HG02981 (cell line): ENCODE data around the gene PIK3AP1.
A peak's percentile ranks its signal among the peaks of the same experiment; 100 is the strongest.

Source experiments
- ATAC-seq: cut with Tn5 transposase; IDR thresholded peaks from one replicate; pipeline ENCODE4 v1.9.1; 2021; ENCODE audit warnings: mild to moderate bottlenecking, moderate library complexity; ENCODE audit not compliant: unreplicated experiment

PIK3AP1 gene

GRCh38 chr10:96676272-96677112, 43.8 kb downstream of the PIK3AP1 start:
- ATAC-seq, result no peak

- no peak for ATAC-seq
Measured at GRCh38 chr10:96675846-96676245, 44.5 kb downstream of the PIK3AP1 start.

- ATAC-seq, result peak; percentile 69
Measured at GRCh38 chr10:96673318-96674099, 46.8 kb downstream of the PIK3AP1 start.

- no peak for ATAC-seq
Measured at GRCh38 chr10:96672481-96673175, 47.7 kb downstream of the PIK3AP1 start.

- ATAC-seq, result no peak
Measured at GRCh38 chr10:96671211-96671890, 49.0 kb downstream of the PIK3AP1 start.

GRCh38 chr10:96670786-96671185, 49.5 kb downstream of the PIK3AP1 start:
- no peak for ATAC-seq

- no peak for ATAC-seq
Measured at GRCh38 chr10:96667401-96667800, 52.9 kb downstream of the PIK3AP1 start.

GRCh38 chr10:96666741-96667140, 53.6 kb downstream of the PIK3AP1 start:
- peak; percentile 47 for ATAC-seq

GRCh38 chr10:96665306-96665705, 55.0 kb downstream of the PIK3AP1 start:
- no peak for ATAC-seq

- no peak for ATAC-seq
Measured at GRCh38 chr10:96664563-96664962, 55.8 kb downstream of the PIK3AP1 start.

GRCh38 chr10:96663797-96664196, 56.5 kb downstream of the PIK3AP1 start:
- no peak for ATAC-seq

GRCh38 chr10:96661632-96662031, 58.7 kb downstream of the PIK3AP1 start:
- no peak for ATAC-seq

- no peak for ATAC-seq
Measured at GRCh38 chr10:96660297-96660696, 60.0 kb downstream of the PIK3AP1 start.

- ATAC-seq, result no peak
Measured at GRCh38 chr10:96658844-96659243, 61.5 kb downstream of the PIK3AP1 start.

- ATAC-seq, result no peak
Measured at GRCh38 chr10:96657385-96657784, 62.9 kb downstream of the PIK3AP1 start.

GRCh38 chr10:96656839-96657238, 63.5 kb downstream of the PIK3AP1 start:
- ATAC-seq, result no peak

GRCh38 chr10:96656198-96656577, 64.1 kb downstream of the PIK3AP1 start:
- ATAC-seq, result no peak

- ATAC-seq, result no peak
Measured at GRCh38 chr10:96655461-96656197, 64.7 kb downstream of the PIK3AP1 start.

GRCh38 chr10:96651998-96652431, 68.3 kb downstream of the PIK3AP1 start:
- peak; percentile 84 for ATAC-seq

GRCh38 chr10:96650958-96651357, 69.4 kb downstream of the PIK3AP1 start:
- no peak for ATAC-seq
